ENCODE results near the gene KRTAP12-2. TPM values are rescaled to one million over a fixed set of nuclear protein-coding genes. Genes with fewer than 3 reads are reported as not detected.

The KRTAP12-2 gene
- total RNA-seq (not detected), polyA plus RNA-seq (not detected)

GRCh38 chr21:44666401-44667320 lies at the start of gene KRTAP12-2:
Gene KRTAP12-2 (minus strand): TSS chr21:44666927. CDS start chr21:44666886, 41 bp downstream.
- no peak for DNase-seq
- no peak for FAIRE-seq
- no peaks in the 10 kb centered on the region for H3K36me3 ChIP-seq
- ATAC-seq: no peak
- peaks cover 0 to 6% (median 0%) of the 10 kb centered on the region in 4 donors for H3K27me3 ChIP-seq
- no peaks in the 10 kb centered on the region for H3K9me3 ChIP-seq
- no peak within 1 kb of the TSS for H3K27ac ChIP-seq
- no peak for TF ChIP-seq CTCF (IDR thresholded peaks at IDR 0.05)
- intact Hi-C loops (cut with DNase I): no loop called here
- no peaks in the 10 kb centered on the region for H3K4me1 ChIP-seq
- no peak within 1 kb of the TSS for H3K4me3 ChIP-seq
- WGBS, 2 donors: 44 to 54% methylated on average over 19 of the region's 19 CpGs

GRCh38 chr21:44714905-44715304 lies 48.2 kb upstream of the KRTAP12-2 start:
- intact Hi-C loops (cut with DNase I): no loop called here
- no peak for TF ChIP-seq CTCF (IDR thresholded peaks at IDR 0.05)
- Histone ChIP-seq H3K36me3 (no peaks in the 10 kb centered on the region), H3K27ac (no peak overlapping the region), H3K27me3 (peaks cover 0 to 31% (median 0%) of the 10 kb centered on the region in 4 donors), H3K4me3 (no peak overlapping the region), H3K4me1 (no peaks in the 10 kb centered on the region), H3K9me3 (no peaks in the 10 kb centered on the region)
- FAIRE-seq (no peak), DNase-seq (no peak), ATAC-seq (no peak)
- WGBS, 2 donors: 27 to 30% methylated on average over 8 of the region's 8 CpGs

GRCh38 chr21:44713846-44714245 lies 47.1 kb upstream of the KRTAP12-2 start:
- H3K36me3 ChIP-seq: no peaks in the 10 kb centered on the region
- FAIRE-seq (no peak), ATAC-seq (no peak), DNase-seq (no peak)
- H3K9me3 ChIP-seq: no peaks in the 10 kb centered on the region
- WGBS, 2 donors: 65 to 77% methylated on average over 10 of the region's 10 CpGs
- no peak overlapping the region for H3K4me3 ChIP-seq
- no peak for TF ChIP-seq CTCF (IDR thresholded peaks at IDR 0.05)
- H3K4me1 ChIP-seq: no peaks in the 10 kb centered on the region
- H3K27me3 ChIP-seq: peaks cover 0 to 30% (median 0%) of the 10 kb centered on the region in 4 donors
- intact Hi-C loops (cut with DNase I): no loop called here
- no peak overlapping the region for H3K27ac ChIP-seq

- Histone ChIP-seq H3K4me1 (no peaks in the 10 kb centered on the region), H3K27me3 (peaks cover 0 to 30% (median 0%) of the 10 kb centered on the region in 4 donors), H3K9me3 (no peaks in the 10 kb centered on the region), H3K27ac (no peak overlapping the region), H3K36me3 (no peaks in the 10 kb centered on the region), H3K4me3 (no peak overlapping the region)
- no peak for ATAC-seq
- TF ChIP-seq CTCF (IDR thresholded peaks at IDR 0.05): no peak
- intact Hi-C loops (cut with DNase I): no loop called here
- peak in 1 of 6 donors; percentile 39 for DNase-seq
- WGBS, 2 donors: 55 to 70% methylated on average over 9 of the region's 9 CpGs
- FAIRE-seq: no peak
Observed at GRCh38 chr21:44713130-44713529, 46.4 kb upstream of the KRTAP12-2 start.
